Endothelial cell of umbilical vein (primary cell): ENCODE results near the gene EPS8. TPM values are rescaled to one million over a fixed set of nuclear protein-coding genes. Genes with fewer than 3 reads are reported as not detected.

Experiments used
- BruUV-seq: library from RNA; stranded (reverse); fragments of 400-500 nt; replicated peaks from 2 replicates; lab custom pipeline; 2021; lab: Mats Ljungman, UMichigan
- CTCF ChIA-PET: fragments of 300-600, 350-600 bp; sonication (Branson Sonifier 250); formaldehyde crosslinking; loops from one replicate; lab custom pipeline; 2021; ENCODE audit warnings: antibody characterized with exemption, inconsistent platforms; lab: Charles Lee
- POLR2A ChIA-PET: fragments of 300-600, 350-600 bp; sonication (Branson Sonifier 250); formaldehyde crosslinking; loops from one replicate; lab custom pipeline; 2021; ENCODE audit warnings: antibody characterized with exemption, inconsistent platforms; lab: Charles Lee
- DNase-seq: peaks from one replicate; pipeline ENCODE4 v3.0.0-alpha.2; 2011; ENCODE audit warnings: low read depth, low spot score
- FAIRE-seq: peaks from 2 replicates; lab custom pipeline; 2011; peaks lifted over from hg19 to GRCh38; lab: Jason Lieb, UNC
- H2AFZ ChIP-seq: 2 replicates; pipeline ENCODE4 v1.6.0; 2012; ENCODE audit warnings: low read depth, low read length, control low read depth, inconsistent platforms
- H3K27ac ChIP-seq: 2 replicates; pipeline ENCODE4 v1.5.1; 2011; ENCODE audit warnings: low read depth, mild to moderate bottlenecking, control low read depth, low read length, moderate library complexity; ENCODE audit not compliant: insufficient read depth
- H3K27me3 ChIP-seq, 2 experiments: 2 replicates each; pipeline versions ENCODE4 v1.6.0 to v1.6.1; 2011; ENCODE audit warnings: low read length in 2 of 2, mixed read lengths in 1 of 2; ENCODE audit not compliant: control insufficient read depth in 2 of 2, insufficient read depth in 2 of 2
- H3K36me3 ChIP-seq, 2 experiments: 2 replicates in 1 of 2; 3 replicates in 1 of 2; pipeline ENCODE4 v1.5.1; 2011; ENCODE audit warnings: low read length in 2 of 2, mild to moderate bottlenecking in 1 of 2, moderate library complexity in 1 of 2; ENCODE audit not compliant: control insufficient read depth in 2 of 2, insufficient read depth in 2 of 2; ENCODE audit errors: extremely low read depth in 1 of 2
- H3K4me1 ChIP-seq: 3 replicates; pipeline ENCODE4 v1.5.1; 2011; ENCODE audit warnings: mild to moderate bottlenecking, low read length; ENCODE audit not compliant: control insufficient read depth, insufficient read depth; ENCODE audit errors: extremely low read depth
- H3K4me2 ChIP-seq: 2 replicates; pipeline ENCODE4 v1.6.1; 2011; ENCODE audit warnings: low read length, control low read depth, mixed read lengths; ENCODE audit not compliant: insufficient read depth
- H3K4me3 ChIP-seq, 3 experiments: fragments of 200-600 bp in 1 of 3; sonication (generic), shearing (Covaris generic) in 1 of 3; replicated peaks in 1 of 3; 2 replicates each; pipeline ENCODE4 v1.5.1; 2011 to 2016; ENCODE audit warnings: control low read depth in 3 of 3, low read length in 3 of 3, mild to moderate bottlenecking in 2 of 3, inconsistent platforms in 1 of 3, low read depth in 1 of 3, moderate library complexity in 1 of 3; ENCODE audit not compliant: insufficient read depth in 1 of 3
- H3K79me2 ChIP-seq: 2 replicates; pipeline ENCODE4 v1.6.0; 2012; ENCODE audit warnings: low read length, inconsistent platforms; ENCODE audit not compliant: control insufficient read depth, insufficient read depth
- H3K9ac ChIP-seq: replicated peaks from 2 replicates; pipeline ENCODE3; 2011; ENCODE audit warnings: low read length, control low read depth; ENCODE audit not compliant: insufficient read depth; ENCODE audit errors: extremely low read depth
- H3K9me1 ChIP-seq: replicated peaks from 3 replicates; pipeline ENCODE4 v1.6.0; 2011; ENCODE audit warnings: mild to moderate bottlenecking, low read length; ENCODE audit not compliant: control insufficient read depth, insufficient read depth; ENCODE audit errors: extremely low read depth
- H3K9me3 ChIP-seq: replicated peaks from 2 replicates; pipeline ENCODE4 v1.5.1; 2012; ENCODE audit warnings: low read length, inconsistent platforms; ENCODE audit not compliant: control insufficient read depth, insufficient read depth
- H4K20me1 ChIP-seq: replicated peaks from 2 replicates; pipeline ENCODE3; 2011; ENCODE audit warnings: mild to moderate bottlenecking, low read length; ENCODE audit not compliant: control insufficient read depth, insufficient read depth; ENCODE audit errors: extremely low read depth
- CTCF ChIP-seq, 2 donors: IDR thresholded peaks; 1 replicate in 1 of 2; 2 replicates in 1 of 2; pipeline ENCODE4 v1.5.1; 2011; ENCODE audit warnings: low read length in 2 of 2, mild to moderate bottlenecking in 2 of 2, moderate library complexity in 2 of 2, control low read depth in 1 of 2, inconsistent platforms in 1 of 2, low read depth in 1 of 2; ENCODE audit not compliant: insufficient read depth in 1 of 2; ENCODE audit errors: extremely low read depth in 1 of 2
- EZH2 ChIP-seq: IDR thresholded peaks from 2 replicates; pipeline ENCODE4 v1.6.1; 2012; ENCODE audit warnings: borderline replicate concordance, low read depth, mild to moderate bottlenecking, moderate library complexity, low read length, inconsistent platforms; ENCODE audit not compliant: severe bottlenecking
- FOS ChIP-seq: IDR thresholded peaks from 2 replicates; pipeline ENCODE4 v1.6.1; 2011; ENCODE audit warnings: mild to moderate bottlenecking, low read length, moderate library complexity, borderline replicate concordance; ENCODE audit not compliant: insufficient read depth
- GATA2 ChIP-seq: IDR thresholded peaks from 2 replicates; pipeline ENCODE4 v1.7.0; 2011; ENCODE audit warnings: low read depth, mild to moderate bottlenecking, moderate library complexity, mixed read lengths, low read length; ENCODE audit not compliant: insufficient read length, insufficient read depth
- JUN ChIP-seq: IDR thresholded peaks from 2 replicates; pipeline ENCODE4 v1.6.1; 2011; ENCODE audit warnings: borderline replicate concordance, low read depth; ENCODE audit not compliant: insufficient read length, insufficient read depth
- MAX ChIP-seq: IDR thresholded peaks from 2 replicates; pipeline ENCODE4 v1.6.1; 2011; ENCODE audit not compliant: insufficient read depth, insufficient read length
- MYC ChIP-seq: IDR thresholded peaks from one replicate; pipeline ENCODE4 v1.6.1; 2011; ENCODE audit warnings: mild to moderate bottlenecking, low read depth, low read length
- POLR2A ChIP-seq: IDR thresholded peaks from 2 replicates; pipeline ENCODE4 v1.6.1; 2012; ENCODE audit warnings: low read depth, mild to moderate bottlenecking, control low read depth, low read length
- POLR2AphosphoS5 ChIP-seq: IDR thresholded peaks from 2 replicates; pipeline ENCODE4 v1.6.1; 2012; ENCODE audit warnings: low read depth, mild to moderate bottlenecking, control low read depth, low read length, moderate library complexity; ENCODE audit not compliant: insufficient read depth
- dilution Hi-C: fragments of 300-500 bp; cut with MboI; formaldehyde crosslinking; loops from one replicate; pipeline ENCODE4 v1.15.0; 2019; ENCODE audit warnings: low sequenced_read_pairs; ENCODE audit not compliant: extremely low pct_ligation_motif_present
- intact Hi-C: fragments of 100-400 bp; cut with micrococcal nuclease; formaldehyde crosslinking; loops from one replicate; pipeline ENCODE4 v1.10.0; 2022
- polyA plus RNA-seq, 4 experiments: library from polyadenylated mRNA; depleted of rRNA in 3 of 4; stranded (reverse) in 3 of 4; unstranded in 1 of 4; fragments of >200 nt; gene quantifications; 2 replicates each; pipeline versions ENCODE4 v1.2.1 to v1.2.3, GENCODE V29; 2011 to 2012; ENCODE audit warnings: missing spikeins in 1 of 4
- total RNA-seq: library from RNA; stranded (reverse); gene quantifications from 2 replicates; pipeline ENCODE4 v1.2.3, GENCODE V29; 2021

Gene EPS8
- total and polyA plus RNA-seq, 2 donors (not counting 3 experiments of a cell fraction or from before 2014, with no cell fraction given) = 8.4 to 11.9 TPM

- H3K4me1 ChIP-seq = peaks cover 3% of the 10 kb centered on the region
- dilution Hi-C loops = no loop called here
- no peaks in the 10 kb centered on the region for H3K36me3 ChIP-seq
- H3K9me3 ChIP-seq = no peaks in the 10 kb centered on the region
- no peak overlapping the region for H3K27ac ChIP-seq
- ChIA-PET CTCF (interaction anchor here (0.6 to 3.8 kb wide), 5 partner anchors 9 to 220 kb away, joined by 3 to 12 read pairs (median 3); no protein-coding TSS in a partner anchor), POLR2A (no interaction called here)
- H3K4me3 ChIP-seq = no peak overlapping the region
- no peak overlapping the region for H3K4me2 ChIP-seq
- no peak overlapping the region for H2AFZ ChIP-seq
- no peaks in the 10 kb centered on the region for H3K27me3 ChIP-seq
- DNase-seq = no peak
- no peak for FAIRE-seq
- no TSS peak for BruUV-seq
- H3K9ac ChIP-seq = no peak overlapping the region
- H4K20me1 ChIP-seq = no peaks in the 10 kb centered on the region
- no peaks in the 10 kb centered on the region for H3K79me2 ChIP-seq
- H3K9me1 ChIP-seq = no peaks in the 10 kb centered on the region
- intact Hi-C loops = no loop called here
- TF ChIP-seq MAX (no peak), GATA2 (no peak), FOS (no peak), POLR2A (no peak), JUN (no peak)
Measured at GRCh38 chr12:15608941-15609340, 180.2 kb downstream of the EPS8 start.

- H3K9ac ChIP-seq = no peak overlapping the region
- TF ChIP-seq GATA2 = no peak
- TF ChIP-seq FOS = no peak
- TF ChIP-seq JUN = no peak
- TF ChIP-seq CTCF (IDR thresholded peaks at IDR 0.05; ENCODE audit: extremely low read depth in 1 of 2, insufficient read depth in 1 of 2, low read depth in 1 of 2, low read length in 2 of 2) = no peak
- TF ChIP-seq MAX = no peak
- TF ChIP-seq POLR2AphosphoS5 = no peak
- TF ChIP-seq MYC = no peak
- no peak for TF ChIP-seq EZH2
- no peak for TF ChIP-seq POLR2A
- no peak overlapping the region for H3K27ac ChIP-seq
- intact Hi-C loops (no loop called here), dilution Hi-C loops (no loop called here)
- no peaks in the 10 kb centered on the region for H4K20me1 ChIP-seq
- POLR2A ChIA-PET = no interaction called here
- H3K4me3 ChIP-seq = no peak overlapping the region
- no peak overlapping the region for H3K4me2 ChIP-seq
- no peaks in the 10 kb centered on the region for H3K9me1 ChIP-seq
- no peaks in the 10 kb centered on the region for H3K79me2 ChIP-seq
- no peaks in the 10 kb centered on the region for H3K9me3 ChIP-seq
- CTCF ChIA-PET = interaction anchor here (0.6 to 3.8 kb wide), 5 partner anchors 9 to 164 kb away, joined by 3 to 12 read pairs (median 3); no protein-coding TSS in a partner anchor
- DNase-seq (no peak), FAIRE-seq (no peak)
- peaks cover 3% of the 10 kb centered on the region for H3K4me1 ChIP-seq
- no TSS peak for BruUV-seq
- H3K27me3 ChIP-seq = no peaks in the 10 kb centered on the region
- H3K36me3 ChIP-seq = no peaks in the 10 kb centered on the region
- H2AFZ ChIP-seq = no peak overlapping the region
Measured at GRCh38 chr12:15608406-15608805, 180.8 kb downstream of the EPS8 start.
